Right renal pelvis (tissue), 4 donors: Measurements from ENCODE around the gene RNLS. TPM values are rescaled to one million over a fixed set of nuclear protein-coding genes. Genes with fewer than 3 reads are reported as not detected.

Source experiments
- DNase-seq, 4 donors: peaks; one replicate each; pipeline ENCODE4 v3.0.0-alpha.2; 2013; ENCODE audit warnings: low read depth in 4 of 4, low spot score in 3 of 4, missing footprints in 1 of 4
- polyA plus RNA-seq, 4 donors: library from polyadenylated mRNA; unstranded; fragments of 120-200 nt; gene quantifications; one replicate each; pipeline ENCODE4 v1.2.1, GENCODE V29; 2013; ENCODE audit not compliant: insufficient read length in 4 of 4

RNLS gene
- polyA plus RNA-seq, 4 donors = 16.7 to 18.8 (median 17.8) TPM

DNA sequence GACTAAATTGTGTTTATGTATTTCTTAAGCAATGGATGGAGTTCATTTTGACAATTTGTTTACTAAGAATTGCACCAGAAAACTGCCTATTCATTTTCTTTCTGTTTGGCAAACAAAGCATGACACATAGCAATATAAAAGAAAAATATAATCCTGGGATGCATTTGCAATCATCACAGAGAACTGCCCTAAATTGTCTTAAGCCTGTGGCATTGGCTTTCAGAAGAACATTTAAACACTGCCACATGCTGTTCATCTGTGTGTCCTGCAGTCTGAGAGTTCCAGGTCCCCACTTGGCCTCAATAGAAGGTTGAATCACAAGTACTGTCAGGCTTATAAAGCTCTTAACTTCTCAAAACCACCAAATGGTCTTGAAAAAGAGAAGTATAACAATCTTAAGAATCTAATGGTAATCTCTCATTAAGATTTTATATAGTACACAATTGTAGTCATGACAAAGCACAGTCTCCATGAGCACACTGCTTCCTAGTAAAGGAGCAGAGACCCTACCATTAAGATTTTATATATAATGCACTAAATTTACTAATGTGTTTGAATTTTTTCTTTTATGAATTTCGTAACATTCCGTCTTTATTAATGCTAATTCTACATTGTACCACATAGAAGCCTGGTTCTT lies 29.9 kb downstream of the RNLS start:
- peak in 1 of 4 donors; percentile 49 for DNase-seq

DNA sequence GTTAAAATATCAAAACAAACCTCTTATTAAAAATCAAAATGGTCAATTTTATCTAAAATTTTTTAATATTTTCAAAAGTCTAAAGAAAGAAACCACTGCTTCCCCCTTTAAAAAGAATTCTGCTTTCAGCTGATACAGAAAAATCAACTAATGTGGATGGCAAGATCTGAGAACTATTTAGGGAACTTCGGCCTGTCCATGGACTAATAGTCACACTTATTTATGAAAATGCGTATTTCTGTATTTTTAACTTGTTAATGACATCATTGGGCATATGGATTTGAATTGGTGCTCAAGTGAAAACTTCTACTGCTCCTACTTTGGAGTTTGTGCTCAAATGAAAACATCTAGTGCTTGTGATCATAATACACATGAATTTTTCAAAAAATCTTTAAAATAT lies 31.9 kb downstream of the RNLS start:
- no peak for DNase-seq

DNA sequence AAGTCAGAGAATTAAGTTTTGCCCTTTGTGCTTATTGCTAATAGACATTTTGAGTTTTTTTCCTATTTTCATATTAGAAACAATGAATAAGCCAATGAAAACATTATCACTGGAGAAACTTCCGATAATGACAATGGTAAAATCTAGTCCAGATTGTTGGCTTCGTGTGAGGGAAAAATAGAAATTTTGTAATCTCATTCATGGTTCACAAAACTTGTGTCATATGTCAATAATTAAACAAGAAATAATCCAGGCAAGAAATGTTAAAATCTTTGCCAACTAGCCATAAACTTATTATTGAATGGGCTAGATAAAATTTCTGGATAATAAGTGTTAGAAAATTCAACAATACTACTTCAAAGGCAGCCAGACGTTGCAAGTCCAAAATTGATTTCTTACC lies 36.6 kb downstream of the RNLS start:
- DNase-seq = no peak

DNA sequence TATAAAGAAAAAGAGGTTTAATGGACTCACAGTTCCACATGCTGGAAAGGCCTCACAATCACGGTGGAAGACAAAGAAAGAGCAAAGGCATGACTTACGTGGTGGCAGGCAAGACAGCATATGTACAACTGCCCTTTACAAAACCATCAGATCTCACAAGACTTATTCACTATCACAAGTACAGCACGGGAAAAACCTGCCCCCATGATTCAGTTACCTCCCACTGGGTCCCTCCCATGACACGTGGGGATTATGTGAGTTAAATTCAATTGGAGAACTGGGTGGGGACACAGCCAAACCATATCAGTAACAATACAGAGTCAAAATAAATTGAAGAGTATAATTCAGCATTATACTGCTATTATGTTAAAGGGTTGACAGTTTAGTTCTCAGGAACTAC lies 37.8 kb downstream of the RNLS start:
- no peak for DNase-seq

DNA sequence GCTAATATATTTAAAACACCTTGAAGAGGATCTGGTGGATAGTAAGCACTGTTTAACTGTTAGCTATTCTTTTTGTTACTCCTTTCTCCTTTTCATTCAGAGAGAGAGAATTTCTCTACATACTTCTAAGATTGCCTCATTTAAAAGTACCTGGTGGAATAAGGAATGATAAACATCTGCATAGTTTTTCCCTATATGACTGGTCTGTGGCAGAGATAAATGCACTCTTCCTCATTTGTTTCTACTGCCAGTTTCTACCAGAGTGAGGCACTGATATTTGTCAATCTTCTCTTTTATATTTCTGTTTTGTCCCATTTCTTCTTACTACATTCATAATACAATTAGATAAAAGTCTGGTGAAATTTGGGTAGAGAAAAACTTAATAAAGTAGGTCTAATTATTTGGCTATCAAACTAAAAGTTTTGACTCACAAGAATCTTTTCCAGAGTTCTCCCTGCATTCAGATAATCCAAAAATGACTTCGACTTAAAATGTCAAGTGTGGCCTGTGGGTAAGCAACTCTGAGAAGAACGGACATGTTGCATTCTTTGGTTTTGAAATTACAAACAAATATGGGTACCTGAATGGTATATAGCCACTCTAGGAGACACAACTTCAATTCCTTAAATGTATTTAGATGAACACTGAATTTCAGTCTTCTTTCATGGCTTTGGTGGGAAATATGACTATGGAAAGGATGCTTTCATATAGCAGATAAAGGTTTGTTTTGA lies 38.8 kb downstream of the RNLS start:
- no peak for DNase-seq

DNA sequence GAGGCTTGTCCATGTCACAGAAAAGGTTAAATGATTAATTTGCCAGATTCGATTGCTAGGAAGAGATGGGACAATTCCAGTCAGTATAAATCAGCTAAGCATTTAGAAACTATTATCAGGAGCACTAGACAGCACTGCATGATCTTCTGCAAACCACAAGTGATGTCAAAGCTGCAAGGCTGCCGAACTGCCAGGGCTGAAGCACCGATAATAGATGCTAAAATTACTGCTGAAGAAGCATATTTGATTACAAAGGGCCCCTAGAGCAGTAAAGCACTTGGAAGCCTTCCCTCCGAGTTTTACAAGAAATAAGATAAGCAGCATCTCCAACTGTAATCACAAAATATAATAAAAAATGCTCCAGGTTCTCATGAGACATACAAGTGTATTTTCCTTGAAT lies 40.6 kb downstream of the RNLS start:
- DNase-seq = no peak

DNA sequence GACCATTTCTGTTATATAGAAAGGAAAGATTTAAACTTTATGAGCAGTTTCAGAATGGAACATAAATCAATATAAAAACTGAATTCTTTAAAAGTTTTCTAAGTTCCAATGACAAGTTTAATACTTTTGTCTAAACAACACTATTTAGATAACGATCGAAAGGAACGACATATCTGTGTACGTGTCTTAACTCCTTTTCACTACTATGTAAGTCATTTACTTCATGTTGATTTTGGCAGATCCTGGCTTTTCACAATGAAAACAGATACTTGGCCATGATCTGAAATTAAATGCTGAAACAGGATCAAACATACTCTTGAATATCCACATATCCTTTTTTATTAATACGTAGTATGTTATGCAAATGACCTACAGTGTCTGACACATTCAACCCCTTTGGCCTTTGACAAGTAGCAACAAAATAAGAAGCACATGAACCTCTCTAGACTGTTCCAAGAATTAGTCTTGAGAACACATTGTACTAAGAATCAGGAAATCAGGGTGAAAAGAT lies 41.9 kb downstream of the RNLS start:
- DNase-seq = peak in 3 of 4 donors; percentile 29 to 52 (median 33)

DNA sequence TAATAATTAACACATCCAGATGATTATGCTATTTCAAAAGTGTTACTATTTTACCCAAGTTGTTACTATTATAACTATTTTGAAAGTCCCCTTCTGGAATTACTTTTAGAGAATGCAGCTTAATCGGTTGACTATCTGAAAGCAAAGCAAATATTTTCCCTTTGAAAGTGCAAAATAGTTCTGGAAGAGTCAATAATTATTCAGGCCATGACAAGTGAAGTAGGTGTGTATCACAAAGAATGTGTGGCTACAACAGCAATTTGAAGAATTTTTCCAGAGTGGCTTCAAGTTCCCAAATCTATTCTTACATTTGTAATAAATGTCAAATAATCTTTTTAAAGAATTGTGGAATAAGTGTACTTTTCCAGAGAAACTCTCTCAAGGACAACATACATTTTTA lies 42.8 kb downstream of the RNLS start:
- no peak for DNase-seq

DNA sequence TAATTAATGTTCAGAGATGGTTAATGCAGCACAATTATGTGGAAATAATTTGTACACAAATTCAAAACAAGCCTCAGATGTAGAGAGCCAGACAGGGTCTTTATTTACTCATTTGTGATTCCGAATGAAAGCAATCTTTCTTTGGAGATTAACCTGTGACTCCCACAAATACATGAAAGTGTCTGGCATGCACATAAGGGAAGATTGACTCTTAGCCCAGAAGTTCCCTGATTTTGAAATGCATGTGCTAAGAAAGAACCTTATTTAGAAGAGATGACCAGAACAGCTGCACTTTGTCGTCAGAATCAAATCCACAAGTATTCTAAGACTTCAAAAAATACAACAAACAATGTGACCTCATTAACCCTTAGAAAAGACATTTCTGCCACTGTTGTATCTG lies 45.1 kb downstream of the RNLS start:
- no peak for DNase-seq

DNA sequence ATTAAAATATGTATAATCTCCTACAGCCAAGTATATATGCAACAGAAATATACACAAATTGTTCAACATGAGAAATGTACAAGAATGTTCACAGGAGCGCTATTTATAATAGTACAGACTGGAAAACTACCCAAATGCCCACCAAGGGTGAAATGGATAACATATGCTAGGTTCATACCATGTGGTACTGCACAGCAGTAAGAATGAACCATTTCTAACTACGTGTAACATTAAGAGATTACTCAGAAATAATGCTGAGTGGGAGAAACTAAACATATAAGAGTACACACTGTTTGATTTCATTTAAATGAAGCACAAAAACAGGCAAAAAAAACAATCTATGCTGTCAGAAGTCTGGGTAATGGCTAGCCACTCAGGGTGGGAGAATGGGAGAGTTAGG lies 45.8 kb downstream of the RNLS start:
- no peak for DNase-seq

DNA sequence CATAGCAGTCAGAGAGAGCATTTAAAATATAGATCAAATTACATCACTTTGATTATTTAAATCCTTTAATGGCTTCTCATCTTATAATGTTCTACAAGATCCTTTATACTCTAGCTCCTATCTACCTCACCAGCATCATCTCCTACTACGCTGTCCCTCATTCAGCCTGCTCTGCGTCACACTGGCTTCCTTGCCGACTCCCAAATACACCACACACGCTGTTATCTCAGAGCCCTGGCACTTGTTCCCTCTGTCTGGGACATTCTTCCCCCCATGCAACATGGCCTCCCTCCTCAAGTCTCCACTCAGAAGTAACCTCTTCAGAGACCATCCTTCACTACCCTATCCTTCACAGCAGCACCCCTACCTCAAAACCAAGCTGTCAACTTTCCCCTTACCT lies 46.7 kb downstream of the RNLS start:
- no peak for DNase-seq

DNA sequence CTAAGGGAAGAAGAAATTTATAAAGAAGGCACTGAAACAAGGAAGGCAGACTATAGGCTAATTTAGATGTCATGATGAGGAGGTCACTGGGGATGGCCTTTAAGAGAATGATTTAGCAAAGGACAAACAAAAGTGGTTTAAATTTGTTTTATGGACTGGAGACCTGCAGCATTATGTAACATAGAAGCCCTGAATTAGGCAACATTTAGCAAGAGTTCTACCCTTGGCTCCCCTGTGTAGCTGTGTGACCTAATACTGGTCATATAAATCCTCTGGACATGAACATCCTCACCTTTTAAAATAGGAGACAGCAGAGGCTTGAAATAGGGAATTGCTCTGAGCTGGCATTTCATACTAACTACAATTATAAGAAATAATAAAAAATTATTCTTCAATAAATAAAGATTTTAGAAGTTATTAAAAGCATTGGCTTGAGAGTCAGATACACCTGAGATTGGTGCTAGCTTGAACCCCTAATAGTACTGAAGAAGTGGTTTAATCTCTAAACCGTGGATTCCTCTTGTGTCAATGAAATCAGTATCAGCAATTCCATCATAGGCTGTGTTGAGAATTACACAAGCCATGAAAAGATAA lies 48.9 kb downstream of the RNLS start:
- no peak for DNase-seq

DNA sequence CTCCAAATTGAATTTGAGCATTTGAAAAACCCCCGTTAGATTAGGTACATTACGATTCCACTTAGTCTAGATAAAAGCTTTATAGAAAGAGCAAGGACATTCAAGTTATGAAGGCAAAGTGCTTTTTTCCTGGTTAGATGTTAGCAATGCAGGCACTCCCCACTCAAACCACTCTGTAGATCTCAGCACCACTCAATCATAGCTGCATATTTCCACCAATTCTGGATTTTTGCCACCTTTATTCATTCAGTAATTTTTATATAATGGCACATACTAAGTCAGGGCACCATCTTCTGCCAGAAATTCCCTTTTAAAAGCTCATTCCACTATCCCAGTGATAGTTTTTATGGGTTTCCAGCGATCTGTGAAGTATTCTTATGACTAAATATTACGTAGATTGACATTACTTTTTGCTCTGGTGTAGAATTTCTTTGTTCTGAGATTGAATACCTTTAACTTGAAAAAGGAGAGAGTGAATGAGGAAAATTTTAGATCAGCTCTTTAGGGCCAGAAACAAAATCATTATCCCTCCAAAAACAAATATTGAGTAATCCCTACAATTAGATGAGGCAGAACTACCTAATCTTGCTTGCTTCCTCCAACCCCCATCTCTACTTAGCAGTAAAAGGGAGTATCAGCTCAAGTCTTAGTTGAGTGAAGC lies 51.6 kb downstream of the RNLS start:
- DNase-seq = no peak

DNA sequence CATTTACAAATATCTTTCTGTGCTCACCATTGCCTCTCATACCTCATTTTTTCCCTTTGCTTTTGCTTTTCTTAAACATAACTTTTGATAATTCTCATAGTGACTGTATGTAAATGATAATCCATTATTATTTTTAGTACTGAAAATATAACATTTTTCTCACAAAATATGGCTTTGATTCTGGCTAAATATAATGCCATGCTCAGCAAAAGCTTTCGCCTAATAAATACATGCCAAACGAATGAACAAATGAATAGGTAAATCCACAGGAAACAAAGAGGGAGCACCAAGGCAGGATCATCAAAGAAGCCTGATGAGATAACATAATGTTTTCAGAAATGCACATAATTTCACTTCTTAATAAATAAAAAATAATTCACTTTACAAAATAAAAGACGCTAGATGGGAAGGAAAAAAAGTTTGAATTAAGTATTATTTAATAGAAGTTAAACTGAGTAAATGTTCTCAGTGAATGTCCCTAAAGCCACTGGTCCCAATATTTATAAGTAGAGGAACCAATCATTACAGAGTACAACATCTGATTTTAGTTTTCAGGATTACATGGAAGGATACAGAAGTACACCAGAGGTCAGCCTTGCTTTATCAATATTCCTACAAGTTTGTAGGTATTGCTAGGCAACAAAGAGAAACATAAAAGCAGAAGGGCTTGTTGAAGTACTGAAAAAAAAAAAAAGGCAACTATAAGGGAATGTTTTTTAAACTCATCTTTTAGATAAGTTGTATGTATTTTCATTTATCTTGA lies 52.3 kb downstream of the RNLS start:
- DNase-seq = no peak

DNA sequence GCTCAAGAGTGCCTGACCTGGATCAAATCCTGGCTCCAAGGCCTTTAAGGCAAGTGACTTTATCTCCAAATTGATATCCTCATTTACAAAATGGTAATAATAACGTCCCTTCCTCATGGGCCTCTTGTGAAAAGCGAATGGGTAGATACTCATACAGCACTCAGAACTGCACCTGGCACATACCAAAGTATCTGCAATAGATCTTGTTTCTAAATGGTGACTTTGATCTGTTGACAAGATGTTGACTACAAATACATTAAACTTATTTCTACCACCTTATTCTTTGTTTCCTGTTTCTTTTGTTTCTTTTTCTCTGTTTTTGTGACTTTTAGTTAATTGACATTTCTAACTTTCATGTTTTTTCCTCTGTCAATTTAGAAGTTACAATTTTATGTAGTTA lies 53.0 kb downstream of the RNLS start:
- DNase-seq = no peak

DNA sequence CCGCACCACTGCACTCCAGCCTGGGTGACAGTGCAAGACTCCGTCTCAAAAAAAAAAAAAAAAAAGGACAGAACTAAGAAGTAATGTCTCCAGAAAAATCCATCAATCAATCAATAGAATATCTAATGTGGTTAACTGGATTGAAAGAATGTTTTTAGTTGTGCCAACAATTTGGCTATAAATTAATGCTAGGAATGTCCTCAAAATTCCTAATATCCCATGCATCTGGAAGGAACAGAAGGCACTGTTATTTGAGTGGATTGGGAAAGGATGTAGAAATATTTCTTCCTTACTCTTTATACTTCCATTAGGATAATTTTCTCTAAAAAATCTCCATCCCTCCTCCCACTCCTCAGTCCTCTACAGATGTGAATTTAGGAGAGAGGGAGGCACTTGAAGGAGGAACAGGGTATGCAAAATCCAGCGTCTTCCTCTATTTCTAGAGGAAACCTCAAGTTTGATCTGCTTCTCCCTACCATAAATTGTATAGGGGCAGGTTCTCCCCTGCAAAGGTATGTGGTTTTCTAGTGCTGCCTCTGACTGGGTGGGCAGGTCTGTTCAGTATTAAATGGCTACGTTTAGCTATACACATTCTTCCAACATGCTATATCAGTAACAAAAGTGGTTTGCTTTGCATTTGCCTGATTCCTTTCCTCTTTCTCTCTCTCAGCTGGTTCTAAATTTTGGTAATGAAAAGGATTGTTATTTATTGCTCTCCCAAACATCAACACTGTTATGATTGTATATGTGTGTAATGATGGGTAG lies 54.1 kb downstream of the RNLS start:
- DNase-seq = no peak

DNA sequence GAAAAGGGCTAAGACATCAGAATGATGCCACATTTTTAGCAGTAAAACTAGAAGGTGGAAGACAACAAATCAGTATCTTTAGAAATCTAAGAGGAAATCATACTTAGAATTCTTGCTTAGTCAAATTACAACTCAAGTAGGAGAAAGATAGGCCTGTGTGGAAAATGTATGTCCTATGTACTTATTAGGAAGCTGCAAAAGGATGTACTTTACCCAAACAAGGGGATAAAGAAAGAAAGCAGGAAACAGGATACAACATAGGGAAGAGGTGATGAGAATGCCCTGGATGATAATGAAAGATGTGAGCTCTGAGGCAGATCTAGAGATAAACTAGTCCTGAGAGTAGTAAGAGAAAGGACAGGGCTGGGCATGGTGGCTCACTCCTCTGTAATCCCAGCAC lies 54.9 kb downstream of the RNLS start:
- no peak for DNase-seq

DNA sequence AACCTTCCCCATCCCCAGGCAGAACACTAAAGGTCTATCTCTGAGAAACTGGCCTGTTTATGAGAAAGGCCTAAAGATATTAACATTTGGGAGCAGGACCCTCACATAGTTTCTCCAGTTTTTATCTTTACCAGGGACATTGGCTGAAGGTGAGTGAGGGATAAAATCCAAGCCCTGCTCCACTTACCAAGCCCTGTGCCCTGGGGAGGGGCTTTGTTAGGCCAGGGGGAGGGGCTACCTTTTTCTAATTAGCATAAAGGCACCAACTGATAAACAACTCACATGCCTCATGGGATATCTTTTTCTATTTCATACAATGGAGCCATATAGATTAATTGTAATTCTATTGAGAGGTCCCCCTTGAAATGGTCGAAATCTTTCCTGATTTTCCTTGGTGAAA lies 55.9 kb downstream of the RNLS start:
- DNase-seq = no peak

DNA sequence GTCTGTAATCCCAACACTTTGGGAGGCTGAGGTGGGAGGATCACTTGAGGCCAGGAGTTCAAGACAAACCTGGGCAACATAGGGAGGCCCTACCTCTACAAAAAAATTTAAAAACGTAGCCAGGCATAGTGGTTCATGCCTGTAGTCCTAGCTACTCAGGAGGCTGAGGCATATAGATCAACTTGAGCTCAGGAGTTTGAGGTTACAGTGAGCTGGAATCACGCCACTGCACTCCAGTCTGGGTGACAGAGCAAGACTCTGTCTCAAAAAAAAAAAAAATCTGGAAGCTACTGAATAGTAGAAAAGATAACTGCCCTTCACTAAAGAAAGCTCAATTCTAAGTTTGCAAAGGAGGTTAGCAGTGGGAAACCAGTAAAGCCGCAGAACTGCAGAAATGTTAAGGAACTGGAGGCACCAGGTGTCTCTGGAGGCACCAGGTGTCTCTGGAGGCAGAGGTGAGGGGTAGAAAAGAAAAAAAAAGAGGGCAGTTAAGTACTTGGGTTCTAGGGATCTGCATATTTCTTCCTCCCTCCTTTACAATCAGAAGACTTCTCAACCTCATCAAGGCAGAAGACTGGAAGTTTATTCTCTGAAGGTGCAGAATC lies 56.5 kb downstream of the RNLS start:
- DNase-seq = no peak
